Caco-2 (cell line): ENCODE data around the gene CBS. TPM values are rescaled to one million over a fixed set of nuclear protein-coding genes. Genes with fewer than 3 reads are reported as not detected.
"Not testable (repeated sequence)": the region's sequence is repeated elsewhere in the genome, so short reads cannot be mapped to it uniquely, and the experiment has no call there.

Experiments
- BruUV-seq: library from RNA; stranded (reverse); fragments of 400-500 nt; replicated peaks from 2 replicates; lab custom pipeline; 2021; lab: Mats Ljungman, UMichigan
- CTCF ChIA-PET: fragments of 300-600 bp; sonication (Branson Sonifier 250); formaldehyde crosslinking; loops from one replicate; lab custom pipeline; 2022; ENCODE audit warnings: antibody characterized with exemption; lab: Charles Lee
- POLR2A ChIA-PET: fragments of 300-600 bp; sonication (Branson Sonifier 250); formaldehyde crosslinking; loops from one replicate; lab custom pipeline; 2022; ENCODE audit warnings: antibody characterized with exemption; lab: Charles Lee
- DNase-seq, 2 experiments: peaks; one replicate each; pipeline versions ENCODE4 v3.0.0 to v3.0.0-alpha.2; 2020 to 2022
- H3K27me3 ChIP-seq: replicated peaks from 2 replicates; pipeline ENCODE4 v1.6.0; 2011; ENCODE audit warnings: low read length; ENCODE audit not compliant: control insufficient read depth, insufficient read depth
- H3K36me3 ChIP-seq: 2 replicates; pipeline ENCODE4 v1.5.1; 2011; ENCODE audit warnings: low read length; ENCODE audit not compliant: control insufficient read depth, insufficient read depth
- H3K4me1 ChIP-seq: fragments of 250-450 bp; sonication (Bioruptor Pico); 2 replicates; pipeline ENCODE4 v1.5.1; 2020; ENCODE audit warnings: mild to moderate bottlenecking
- H3K4me3 ChIP-seq: 2 replicates; pipeline ENCODE4 v1.5.1; 2011; ENCODE audit warnings: low read depth, mild to moderate bottlenecking, control low read depth, low read length
- H3K9me3 ChIP-seq: fragments of 250-450 bp; sonication (Bioruptor Pico); 2 replicates; pipeline ENCODE4 v1.5.1; 2020; ENCODE audit warnings: mild to moderate bottlenecking, moderate library complexity
- H3K27ac Mint-ChIP-seq: one replicate; pipeline ENCODE4 v1.8.0; 2022; ENCODE audit warnings: mixed read lengths; ENCODE audit not compliant: unreplicated experiment
- H3K27me3 Mint-ChIP-seq: one replicate; pipeline ENCODE4 v1.8.0; 2022; ENCODE audit warnings: mixed read lengths; ENCODE audit not compliant: insufficient read depth, unreplicated experiment
- H3K36me3 Mint-ChIP-seq: one replicate; pipeline ENCODE4 v1.8.0; 2022; ENCODE audit warnings: mild to moderate bottlenecking, mixed read lengths; ENCODE audit not compliant: insufficient read depth, unreplicated experiment
- H3K4me1 Mint-ChIP-seq: one replicate; pipeline ENCODE4 v1.8.0; 2022; ENCODE audit warnings: low read depth, mixed read lengths; ENCODE audit not compliant: unreplicated experiment
- H3K4me3 Mint-ChIP-seq: one replicate; pipeline ENCODE4 v1.8.0; 2022; ENCODE audit warnings: mild to moderate bottlenecking, moderate library complexity, mixed read lengths; ENCODE audit not compliant: unreplicated experiment
- H3K9me3 Mint-ChIP-seq: one replicate; pipeline ENCODE4 v1.8.0; 2022; ENCODE audit warnings: mixed read lengths; ENCODE audit not compliant: unreplicated experiment
- CTCF ChIP-seq, 2 experiments: fragments of 200-600 bp in 1 of 2; IDR thresholded peaks; 1 replicate in 1 of 2; 2 replicates in 1 of 2; pipeline versions ENCODE4 v1.5.1 to v1.8.0; 2011 to 2022; ENCODE audit warnings: antibody characterized with exemption in 1 of 2, control low read depth in 1 of 2, inconsistent platforms in 1 of 2, low read depth in 1 of 2, low read length in 1 of 2, mild to moderate bottlenecking in 1 of 2, moderate library complexity in 1 of 2; ENCODE audit not compliant: insufficient read depth in 1 of 2, severe bottlenecking in 1 of 2, unreplicated experiment in 1 of 2
- intact Hi-C: fragments of 100-400 bp; cut with micrococcal nuclease; formaldehyde crosslinking; loops from one replicate; pipeline ENCODE4 v1.10.0; 2022; ENCODE audit not compliant: unreplicated experiment
- total RNA-seq: library from RNA; stranded (reverse); gene quantifications from 2 replicates; pipeline ENCODE4 v1.2.3, GENCODE V29; 2022

CBS gene
- total RNA-seq, 1 experiment from 2014 or later = 202 TPM

DNA sequence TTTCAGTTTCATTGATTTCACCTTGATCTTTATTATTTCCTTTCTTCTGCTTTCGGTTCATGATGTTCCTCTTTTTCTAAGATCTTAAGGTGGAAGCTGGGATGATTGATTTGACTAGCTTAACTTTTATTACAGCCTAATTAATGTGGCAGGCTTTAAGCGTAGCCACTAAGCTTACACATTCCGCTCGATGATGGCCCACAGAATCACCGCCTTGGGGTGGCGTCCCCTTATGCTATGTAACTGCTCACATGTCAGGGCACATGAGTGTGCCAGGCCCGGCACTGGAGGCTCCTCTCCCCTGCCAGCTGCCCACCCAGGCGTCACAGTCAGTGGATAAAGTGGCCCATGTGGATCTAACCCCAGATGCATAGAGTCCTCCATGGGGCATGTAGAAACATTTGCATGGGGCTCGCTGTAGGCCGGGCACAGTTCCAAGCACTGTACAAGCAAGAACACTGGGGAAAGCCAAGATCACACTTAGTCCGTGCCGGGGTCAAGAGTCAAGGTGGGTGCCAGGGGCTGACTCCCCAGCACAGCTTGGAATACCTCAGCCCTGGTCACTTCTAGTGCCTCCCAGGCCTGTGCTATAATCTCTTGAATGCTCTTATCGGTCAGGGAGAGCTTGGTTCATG, 59.6 kb downstream of the CBS start:
- Histone ChIP-seq H3K4me1 (no peaks in the 10 kb centered on the region), H3K9me3 (no peaks in the 10 kb centered on the region), H3K36me3 (no peaks in the 10 kb centered on the region), H3K27me3 (no peaks in the 10 kb centered on the region), H3K4me3 (no peak overlapping the region)
- no peak for TF ChIP-seq CTCF (IDR thresholded peaks at IDR 0.05; ENCODE audit: insufficient read depth in 1 of 2, low read depth in 1 of 2, low read length in 1 of 2, severe bottlenecking in 1 of 2, unreplicated experiment in 1 of 2)
- H3K4me1 Mint-ChIP-seq = no peaks in the 10 kb centered on the region
- H3K27me3 Mint-ChIP-seq = no peaks in the 10 kb centered on the region
- H3K4me3 Mint-ChIP-seq = no peak overlapping the region
- ChIA-PET POLR2A (no interaction called here), CTCF (no interaction called here)
- no TSS peak for BruUV-seq
- no peak overlapping the region for H3K27ac Mint-ChIP-seq
- H3K9me3 Mint-ChIP-seq = no peaks in the 10 kb centered on the region
- H3K36me3 Mint-ChIP-seq = peaks cover 16% of the 10 kb centered on the region
- DNase-seq = no peak
- intact Hi-C loops = no loop called here

DNA sequence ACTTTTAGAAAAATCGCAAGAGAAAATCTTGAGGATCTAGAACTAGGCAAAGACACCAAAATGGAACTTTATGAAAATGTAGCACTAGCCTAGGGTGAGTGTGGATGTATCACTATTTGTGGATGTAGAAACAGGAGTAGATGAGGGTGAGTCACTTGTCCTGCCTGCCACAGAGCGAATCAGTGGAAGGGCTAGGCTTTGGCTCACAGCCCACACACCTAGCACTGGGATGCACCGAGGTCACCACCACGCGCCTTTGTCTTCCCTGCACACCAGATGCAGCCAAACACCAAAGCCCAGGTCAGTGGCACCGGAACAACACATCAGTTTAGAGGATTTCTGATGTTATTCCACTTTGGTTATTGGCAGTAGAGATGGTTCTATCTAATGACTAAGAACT, 63.0 kb downstream of the CBS start:
- no peak for DNase-seq
- no peak for TF ChIP-seq CTCF (IDR thresholded peaks at IDR 0.05; ENCODE audit: insufficient read depth in 1 of 2, low read depth in 1 of 2, low read length in 1 of 2, severe bottlenecking in 1 of 2, unreplicated experiment in 1 of 2)
- no peak overlapping the region for H3K4me3 Mint-ChIP-seq
- CTCF ChIA-PET = no interaction called here
- H3K9me3 ChIP-seq = no peaks in the 10 kb centered on the region
- no peaks in the 10 kb centered on the region for H3K27me3 Mint-ChIP-seq
- POLR2A ChIA-PET = no interaction called here
- H3K4me1 ChIP-seq = peaks cover 1% of the 10 kb centered on the region
- peaks cover under 1% of the 10 kb centered on the region for H3K4me1 Mint-ChIP-seq
- H3K27ac Mint-ChIP-seq = no peak overlapping the region
- no peaks in the 10 kb centered on the region for H3K27me3 ChIP-seq
- no peaks in the 10 kb centered on the region for H3K36me3 ChIP-seq
- peaks cover 5% of the 10 kb centered on the region for H3K36me3 Mint-ChIP-seq
- BruUV-seq = no TSS peak
- H3K4me3 ChIP-seq = no peak overlapping the region
- intact Hi-C loops = no loop called here
- no peaks in the 10 kb centered on the region for H3K9me3 Mint-ChIP-seq

DNA sequence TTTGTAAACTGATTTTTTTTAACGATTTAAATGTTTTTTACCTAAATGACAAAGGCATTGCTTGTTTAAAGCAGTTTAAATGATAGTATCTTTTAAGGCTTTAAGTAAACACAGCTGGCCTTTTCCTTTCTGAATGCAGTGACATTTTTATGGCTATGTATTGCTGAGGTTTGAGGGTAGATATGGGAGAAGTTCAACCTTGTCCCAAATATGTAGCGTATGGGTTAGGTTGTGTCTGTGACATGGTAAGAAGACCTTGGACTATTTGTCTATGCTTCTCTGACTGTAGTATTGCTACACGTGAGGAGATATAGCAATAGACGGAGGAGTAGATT, 68.8 kb downstream of the CBS start:
- no peak overlapping the region for H3K4me3 Mint-ChIP-seq
- ChIA-PET CTCF (interaction anchor here (0.6 kb wide), 1 partner anchor 13 kb away, joined by 4 read pairs; no protein-coding TSS in a partner anchor), POLR2A (no interaction called here)
- TF ChIP-seq CTCF (IDR thresholded peaks at IDR 0.05; ENCODE audit: insufficient read depth in 1 of 2, low read depth in 1 of 2, low read length in 1 of 2, severe bottlenecking in 1 of 2, unreplicated experiment in 1 of 2) = no peak
- H3K4me1 Mint-ChIP-seq = peaks cover 12% of the 10 kb centered on the region
- H3K27me3 ChIP-seq = no peaks in the 10 kb centered on the region
- no peaks in the 10 kb centered on the region for H3K36me3 ChIP-seq
- peaks cover 15% of the 10 kb centered on the region for H3K4me1 ChIP-seq
- intact Hi-C loops = no loop called here
- no peaks in the 10 kb centered on the region for H3K9me3 Mint-ChIP-seq
- H3K36me3 Mint-ChIP-seq = peaks cover 11% of the 10 kb centered on the region
- BruUV-seq = no TSS peak
- no peak overlapping the region for H3K27ac Mint-ChIP-seq
- DNase-seq = peak in 1 of 2 experiments; percentile 20
- H3K9me3 ChIP-seq = no peaks in the 10 kb centered on the region
- H3K27me3 Mint-ChIP-seq = no peaks in the 10 kb centered on the region
- no peak overlapping the region for H3K4me3 ChIP-seq

DNA sequence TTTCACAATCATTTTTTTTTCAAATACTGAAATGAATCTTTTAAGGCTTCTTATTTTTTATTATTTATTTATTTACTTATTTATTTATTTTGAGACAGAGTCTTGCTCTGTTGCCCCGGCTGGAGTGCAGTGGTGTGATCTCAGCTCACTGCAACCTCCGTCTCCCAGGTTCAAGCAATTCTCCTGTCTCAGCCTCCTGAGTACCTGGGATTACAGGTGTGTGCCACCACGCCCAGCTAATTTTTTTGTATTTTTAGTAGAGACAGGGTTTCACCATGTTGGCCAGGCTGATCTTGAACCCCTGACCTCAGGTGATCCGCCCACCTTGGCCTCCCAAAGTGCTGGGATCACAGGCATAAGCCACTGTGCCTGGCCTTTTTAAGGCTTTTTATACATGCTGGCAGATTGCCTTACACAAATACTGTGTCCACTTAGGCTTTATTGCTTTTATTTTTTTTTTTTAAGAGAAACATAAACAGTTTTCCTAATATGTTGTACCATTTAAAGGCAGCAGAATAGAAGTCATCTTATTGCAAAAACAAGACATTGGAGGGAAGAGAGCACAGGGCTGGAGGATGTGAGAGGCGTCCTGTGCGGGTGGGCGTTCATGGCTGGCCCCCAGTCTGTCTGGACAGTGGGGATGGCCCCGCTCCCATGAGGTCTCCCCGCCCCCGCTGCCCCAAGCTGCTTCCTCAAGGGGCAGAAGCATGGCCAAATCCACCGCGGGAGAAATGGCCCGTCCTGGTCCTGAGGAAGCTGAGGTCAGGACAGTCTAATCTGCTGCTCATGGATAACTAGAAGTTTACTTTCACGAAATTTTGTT, 69.4 kb downstream of the CBS start:
- peaks cover 12% of the 10 kb centered on the region for H3K4me1 Mint-ChIP-seq
- H3K36me3 Mint-ChIP-seq = peaks cover 11% of the 10 kb centered on the region
- H3K4me3 Mint-ChIP-seq, H3K27me3 Mint-ChIP-seq, H3K27ac Mint-ChIP-seq, H3K27me3 ChIP-seq, H3K9me3 Mint-ChIP-seq, intact Hi-C loops, CTCF ChIA-PET, H3K9me3 ChIP-seq, H3K4me3 ChIP-seq, POLR2A ChIA-PET, H3K36me3 ChIP-seq, BruUV-seq: not testable (repeated sequence)
- H3K4me1 ChIP-seq = peaks cover 15% of the 10 kb centered on the region
- peak in 1 of 2 experiments; percentile 25 for DNase-seq
